ENCODE results near the gene RYK. TPM values are rescaled to one million over a fixed set of nuclear protein-coding genes. Genes with fewer than 3 reads are reported as not detected.

RYK gene
- polyA plus RNA-seq, 1 experiment: 41.3 TPM

DNA sequence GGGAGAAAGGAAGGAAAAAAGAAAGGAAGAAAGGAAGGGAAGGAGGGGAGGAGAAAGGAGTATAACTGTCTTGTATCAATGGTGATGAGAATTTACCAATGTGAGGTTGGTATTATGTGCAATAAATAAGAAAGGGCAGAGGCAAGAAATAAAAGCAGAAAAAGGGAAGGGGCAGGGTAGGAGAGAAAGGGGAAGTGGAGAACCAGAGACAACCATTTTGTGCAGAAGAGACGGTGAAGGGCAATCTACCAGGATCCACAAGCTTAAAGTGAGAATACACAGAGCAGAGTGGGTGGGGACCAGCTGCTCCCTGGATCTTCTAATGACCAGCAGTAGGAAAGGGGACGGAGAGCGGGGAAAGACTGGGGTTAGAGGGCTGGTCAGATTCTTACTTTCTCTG, 114.1 kb downstream of the RYK start:
- ChIA-PET POLR2A (no interaction called here), CTCF (no interaction called here)
- no peak for DNase-seq (ENCODE audit: low read depth)
- peaks cover 2% of the 10 kb centered on the region; the same call in 1 of the 2 replicates for H3K36me3 ChIP-seq (ENCODE audit: control insufficient read depth, insufficient read depth, low read length)
- no peaks in the 10 kb centered on the region for H3K27me3 ChIP-seq (ENCODE audit: control insufficient read depth, insufficient read depth, low read length)
- no peak overlapping the region for H3K4me3 ChIP-seq (ENCODE audit: low read depth, low read length)
- TF ChIP-seq, protein P1, sequence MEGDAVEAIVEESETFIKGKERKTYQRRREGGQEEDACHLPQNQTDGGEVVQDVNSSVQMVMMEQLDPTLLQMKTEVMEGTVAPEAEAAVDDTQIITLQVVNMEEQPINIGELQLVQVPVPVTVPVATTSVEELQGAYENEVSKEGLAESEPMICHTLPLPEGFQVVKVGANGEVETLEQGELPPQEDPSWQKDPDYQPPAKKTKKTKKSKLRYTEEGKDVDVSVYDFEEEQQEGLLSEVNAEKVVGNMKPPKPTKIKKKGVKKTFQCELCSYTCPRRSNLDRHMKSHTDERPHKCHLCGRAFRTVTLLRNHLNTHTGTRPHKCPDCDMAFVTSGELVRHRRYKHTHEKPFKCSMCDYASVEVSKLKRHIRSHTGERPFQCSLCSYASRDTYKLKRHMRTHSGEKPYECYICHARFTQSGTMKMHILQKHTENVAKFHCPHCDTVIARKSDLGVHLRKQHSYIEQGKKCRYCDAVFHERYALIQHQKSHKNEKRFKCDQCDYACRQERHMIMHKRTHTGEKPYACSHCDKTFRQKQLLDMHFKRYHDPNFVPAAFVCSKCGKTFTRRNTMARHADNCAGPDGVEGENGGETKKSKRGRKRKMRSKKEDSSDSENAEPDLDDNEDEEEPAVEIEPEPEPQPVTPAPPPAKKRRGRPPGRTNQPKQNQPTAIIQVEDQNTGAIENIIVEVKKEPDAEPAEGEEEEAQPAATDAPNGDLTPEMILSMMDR (IDR thresholded peaks at IDR 0.05; ENCODE audit: insufficient read depth, low read depth, low read length): no peak

DNA sequence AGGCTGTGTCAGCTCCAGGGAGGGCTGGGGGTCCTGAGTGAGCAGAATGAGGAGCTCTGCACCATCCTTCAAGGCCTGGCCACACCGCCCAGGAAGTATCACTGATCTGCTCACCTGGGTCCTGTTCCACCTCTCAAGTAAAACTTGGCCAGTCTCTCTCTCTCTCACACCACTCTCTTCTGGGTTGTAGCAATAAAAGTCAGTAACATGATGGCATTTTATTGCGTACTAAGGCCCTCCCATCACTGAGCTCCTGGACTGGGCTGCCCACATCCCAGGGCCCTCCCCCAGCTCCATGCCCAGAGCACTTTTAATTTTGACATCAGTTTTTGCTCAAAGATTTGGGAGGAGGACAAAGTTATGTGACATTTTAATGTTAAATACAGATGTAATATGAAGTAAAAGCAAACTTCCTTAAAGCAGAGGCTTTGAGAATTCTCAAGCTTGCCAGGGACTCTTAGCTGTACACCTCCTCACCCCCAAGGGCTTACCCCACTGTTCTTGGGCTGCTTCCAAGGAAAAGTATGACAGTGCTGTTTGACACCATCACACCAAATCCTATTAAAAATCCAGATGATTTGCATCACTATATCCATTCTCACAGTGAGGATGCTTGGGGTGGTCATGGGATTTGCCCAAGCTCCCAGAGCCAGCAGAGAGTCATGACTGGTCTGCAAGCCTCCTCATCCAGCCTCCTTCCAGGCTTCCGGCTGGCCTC, 115.8 kb downstream of the RYK start:
- Histone ChIP-seq H3K4me3 (ENCODE audit: low read depth, low read length) (no peak overlapping the region), H3K36me3 (ENCODE audit: control insufficient read depth, insufficient read depth, low read length) (peaks cover 2% of the 10 kb centered on the region; the same call in 1 of the 2 replicates), H3K27me3 (ENCODE audit: control insufficient read depth, insufficient read depth, low read length) (no peaks in the 10 kb centered on the region)
- TF ChIP-seq, protein P1 (IDR thresholded peaks at IDR 0.05; ENCODE audit: insufficient read depth, low read depth, low read length): no peak
- DNase-seq (ENCODE audit: low read depth): no peak
- ChIA-PET POLR2A (no interaction called here), CTCF (interaction anchor here (1.5 kb wide), 1 partner anchor 8 kb away, joined by 4 read pairs; no protein-coding TSS in a partner anchor)

DNA sequence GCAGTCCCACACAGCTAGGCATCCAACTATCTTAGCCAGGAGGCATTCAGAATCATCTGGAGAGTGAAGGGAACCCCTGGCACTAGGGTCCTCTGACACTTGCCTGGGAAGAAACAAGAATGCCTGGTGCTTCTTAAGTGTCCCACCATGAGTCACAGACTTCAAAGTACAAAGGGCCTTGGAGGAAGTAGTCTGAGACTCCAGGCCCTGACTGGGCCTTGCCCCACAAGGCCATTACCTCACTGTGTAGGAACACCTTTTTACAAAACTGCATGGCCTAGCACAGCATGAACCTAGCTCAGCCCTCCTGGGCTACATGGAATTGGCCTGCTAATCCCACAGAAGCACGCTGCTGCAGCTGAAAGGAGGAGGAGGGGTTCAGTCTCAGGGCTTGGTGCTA, 116.4 kb downstream of the RYK start:
- TF ChIP-seq, protein P1 (IDR thresholded peaks at IDR 0.05; ENCODE audit: insufficient read depth, low read depth, low read length): no peak
- peaks cover 2% of the 10 kb centered on the region; the same call in 1 of the 2 replicates for H3K36me3 ChIP-seq (ENCODE audit: control insufficient read depth, insufficient read depth, low read length)
- ChIA-PET CTCF (no interaction called here), POLR2A (no interaction called here)
- no peak overlapping the region for H3K4me3 ChIP-seq (ENCODE audit: low read depth, low read length)
- no peak for DNase-seq (ENCODE audit: low read depth)
- H3K27me3 ChIP-seq (ENCODE audit: control insufficient read depth, insufficient read depth, low read length): no peaks in the 10 kb centered on the region

DNA sequence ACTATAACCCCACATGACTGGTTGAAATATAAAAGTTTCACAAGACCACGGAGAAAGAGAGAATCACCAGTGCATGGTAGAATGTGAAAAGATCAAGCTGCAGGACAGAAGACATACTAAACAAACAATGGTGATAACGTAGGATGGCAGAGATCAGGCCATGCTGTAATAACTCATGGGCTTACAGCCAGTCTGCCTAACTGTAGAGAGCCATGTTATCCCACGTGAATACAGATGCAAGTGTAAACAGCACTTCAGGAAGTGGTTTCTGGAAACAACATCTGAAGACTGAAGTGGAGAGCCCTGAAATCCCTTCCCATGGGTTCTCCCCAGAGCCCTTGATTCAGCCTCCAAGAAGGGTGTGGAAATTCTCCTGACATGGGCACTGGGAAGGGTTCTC, 117.7 kb downstream of the RYK start:
- DNase-seq (ENCODE audit: low read depth): no peak
- CTCF ChIA-PET: no interaction called here
- Histone ChIP-seq H3K27me3 (ENCODE audit: control insufficient read depth, insufficient read depth, low read length) (no peaks in the 10 kb centered on the region), H3K4me3 (ENCODE audit: low read depth, low read length) (no peak overlapping the region), H3K36me3 (ENCODE audit: control insufficient read depth, insufficient read depth, low read length) (peaks cover 2% of the 10 kb centered on the region; the same call in 1 of the 2 replicates)
- POLR2A ChIA-PET: no interaction called here
- TF ChIP-seq, protein P1 (IDR thresholded peaks at IDR 0.05; ENCODE audit: insufficient read depth, low read depth, low read length): no peak

DNA sequence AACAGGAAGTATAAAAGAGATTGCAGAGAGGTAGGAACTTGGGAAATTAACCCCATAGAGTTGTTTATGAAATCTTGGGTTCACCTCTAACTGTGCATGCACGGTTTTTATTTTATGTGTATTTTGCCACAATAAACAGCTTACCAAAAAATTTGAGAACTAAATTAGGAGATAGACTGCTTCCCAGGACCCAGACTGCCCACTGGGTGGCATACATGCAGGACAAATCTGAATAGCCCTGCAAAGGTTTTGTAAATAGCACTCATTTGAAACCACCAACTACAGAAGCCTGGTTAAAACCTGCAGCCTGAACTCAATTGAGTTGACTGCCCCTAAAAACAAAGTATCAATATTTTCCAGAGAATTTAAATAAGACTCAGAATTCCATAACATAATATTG, 124.5 kb downstream of the RYK start:
- POLR2A ChIA-PET: no interaction called here
- Histone ChIP-seq H3K4me3 (ENCODE audit: low read depth, low read length) (no peak overlapping the region), H3K36me3 (ENCODE audit: control insufficient read depth, insufficient read depth, low read length) (no peaks in the 10 kb centered on the region), H3K27me3 (ENCODE audit: control insufficient read depth, insufficient read depth, low read length) (no peaks in the 10 kb centered on the region)
- TF ChIP-seq, protein P1 (IDR thresholded peaks at IDR 0.05; ENCODE audit: insufficient read depth, low read depth, low read length): peak; percentile 21; the same call in 1 of the 2 replicates
- DNase-seq (ENCODE audit: low read depth): no peak
- CTCF ChIA-PET: interaction anchor here (1.5 kb wide), 1 partner anchor 9 kb away, joined by 4 read pairs; no protein-coding TSS in a partner anchor

Data from BJ (cell line).